GM04504 (cell line): Measurements from ENCODE around the gene CDH20.

Source experiments
- DNase-seq: peaks from one replicate; pipeline ENCODE4 v3.0.0-alpha.2; 2012; ENCODE audit warnings: low read depth

CDH20 gene

GRCh38 chr18:61575419-61575818 is 242.2 kb downstream of the CDH20 start:
- no peak for DNase-seq

GRCh38 chr18:61578846-61579245 is 245.6 kb downstream of the CDH20 start:
- DNase-seq: no peak

DNA sequence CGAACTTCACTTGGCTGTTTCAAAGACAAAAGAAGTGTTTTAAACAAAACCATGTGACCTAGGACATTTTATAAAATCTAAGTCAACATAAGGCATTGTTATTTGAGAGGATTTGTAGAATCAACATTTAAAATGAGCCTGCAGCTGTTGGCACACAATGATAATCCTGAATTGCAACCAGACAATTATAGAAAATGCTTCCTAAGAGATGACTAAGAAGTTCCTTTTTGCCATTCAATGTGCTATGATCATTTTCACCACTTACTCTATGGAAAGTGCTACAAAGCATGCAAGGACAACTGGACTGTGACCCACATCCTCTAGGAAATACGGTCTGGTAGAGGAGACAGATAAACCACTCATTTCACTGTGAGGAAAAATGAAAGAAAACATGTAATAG is 246.4 kb downstream of the CDH20 start:
- no peak for DNase-seq

- DNase-seq: no peak
Measured at GRCh38 chr18:61580046-61580445, 246.8 kb downstream of the CDH20 start.

DNA sequence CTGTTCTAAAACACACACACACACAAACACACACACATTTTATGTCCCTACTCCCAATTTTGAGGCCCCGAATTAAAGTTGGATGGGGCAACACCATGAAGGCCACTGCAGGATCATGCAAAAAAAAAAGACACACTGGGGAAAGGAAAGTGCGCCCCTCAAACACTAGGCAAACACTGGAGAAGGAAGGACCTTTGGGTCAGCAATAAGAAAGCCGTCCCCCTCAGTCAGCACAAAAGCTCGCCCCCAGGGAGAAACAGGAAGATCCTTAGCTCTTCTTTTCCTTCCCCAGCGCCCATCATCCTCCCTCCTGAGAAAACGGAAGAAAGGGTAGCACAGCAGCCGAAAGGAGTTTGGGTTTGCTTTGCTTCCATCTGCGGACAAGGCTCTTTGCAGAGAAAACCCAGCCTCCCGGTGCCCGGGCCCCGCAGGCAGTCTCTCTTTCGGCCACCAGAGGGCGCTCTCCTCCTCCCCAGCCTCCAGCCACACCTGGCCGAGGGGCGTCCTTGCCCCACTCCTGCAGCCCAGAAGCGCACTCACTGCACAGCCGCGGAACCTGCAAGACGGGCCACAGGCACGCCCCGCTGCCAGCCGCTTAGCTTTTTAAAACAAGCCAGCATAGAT is 248.5 kb downstream of the CDH20 start:
- peak; percentile 28 for DNase-seq

DNA sequence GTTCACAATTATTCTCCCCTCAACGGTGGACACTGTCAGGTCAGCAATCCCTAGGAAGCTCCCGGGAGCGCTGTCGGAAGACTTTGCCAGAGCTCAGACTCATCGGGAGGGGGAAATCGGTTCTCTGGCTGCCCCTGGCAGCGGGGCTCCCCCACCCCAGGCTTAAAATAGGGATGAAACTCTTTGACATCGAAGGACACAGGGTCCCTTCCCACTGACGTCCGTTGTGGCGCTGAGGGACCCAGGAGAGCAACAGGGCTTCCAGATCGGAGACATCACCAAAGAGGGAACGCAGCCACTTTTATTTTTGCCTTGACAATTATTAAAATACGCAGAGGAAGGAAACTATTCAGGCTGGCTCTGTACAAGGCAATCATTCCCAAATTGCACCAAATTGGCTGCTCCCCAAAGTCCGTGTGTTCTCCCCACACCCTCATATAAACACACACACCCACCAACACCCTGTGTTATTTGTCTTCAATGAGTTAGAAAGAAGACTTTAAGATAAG is 249.0 kb downstream of the CDH20 start:
- no peak for DNase-seq

- DNase-seq: no peak
Measured at GRCh38 chr18:61583548-61583947, 250.3 kb downstream of the CDH20 start.

GRCh38 chr18:61587865-61588264 is 254.6 kb downstream of the CDH20 start:
- no peak for DNase-seq

- no peak for DNase-seq
Measured at GRCh38 chr18:61589053-61589723, 256.0 kb downstream of the CDH20 start.

DNA sequence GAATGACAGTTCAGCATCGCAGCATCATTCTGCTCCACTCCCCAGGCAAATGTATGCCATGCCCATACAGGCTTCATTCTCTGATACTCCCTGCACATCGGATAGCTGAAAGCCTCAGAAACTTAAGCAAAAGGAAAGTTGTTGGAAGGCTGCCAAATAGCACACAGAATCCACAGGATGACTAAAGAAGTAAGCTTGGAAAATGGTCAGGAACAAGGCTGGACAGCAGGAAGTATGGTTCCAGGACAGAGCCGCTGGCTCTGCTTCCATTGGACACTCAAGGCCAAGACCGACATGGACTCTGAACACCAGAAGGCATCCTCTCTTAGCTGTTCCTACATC is 256.5 kb downstream of the CDH20 start:
- no peak for DNase-seq

GRCh38 chr18:61591253-61591652 is 258.0 kb downstream of the CDH20 start:
- DNase-seq: no peak

GRCh38 chr18:61595615-61596251 is 262.5 kb downstream of the CDH20 start:
- DNase-seq: no peak

GRCh38 chr18:61596296-61596695 is 263.1 kb downstream of the CDH20 start:
- peak; percentile 60 for DNase-seq

DNA sequence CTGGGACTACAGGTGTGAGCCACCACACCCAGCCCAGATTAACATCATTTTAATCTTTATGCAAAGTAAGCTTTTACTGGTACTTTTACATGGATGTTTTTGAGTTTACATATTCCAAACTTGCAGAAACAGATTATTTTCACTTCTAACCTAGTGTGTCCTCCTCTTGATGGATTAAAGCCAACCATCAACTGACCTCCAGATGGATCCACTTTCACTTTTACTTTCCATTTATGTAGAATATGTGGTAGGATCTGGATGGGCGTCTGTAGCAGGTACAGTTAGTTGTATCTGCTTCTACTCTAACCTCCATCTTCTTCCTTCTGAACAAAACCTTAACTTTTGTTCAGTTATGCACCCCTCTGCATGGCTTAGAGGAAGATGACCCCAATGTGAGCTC is 264.1 kb downstream of the CDH20 start:
- no peak for DNase-seq

- DNase-seq: no peak
Measured at GRCh38 chr18:61600422-61600821, 267.2 kb downstream of the CDH20 start.

- peak; percentile 29 for DNase-seq
Measured at GRCh38 chr18:61602836-61603235, 269.6 kb downstream of the CDH20 start.
